PFSK-1 (cell line): ENCODE measurements around the gene OR4D2.

Experiments used
- FOXP2 ChIP-seq: optimal IDR thresholded peaks from 2 replicates; pipeline ENCODE3; 2011; ENCODE audit warnings: borderline replicate concordance, control low read depth, inconsistent platforms; ENCODE audit not compliant: insufficient read depth; ENCODE audit errors: extremely low read length, extremely low read depth
- POLR2AphosphoS5 ChIP-seq: IDR thresholded peaks from 2 replicates; pipeline ENCODE4 v1.6.1; 2012; ENCODE audit warnings: low read depth, mild to moderate bottlenecking, control low read depth, low read length, moderate library complexity
- REST ChIP-seq, 2 experiments: IDR thresholded peaks; 2 replicates each; pipeline versions ENCODE4 v1.6.1 to v1.8.0; 2011 to 2012; ENCODE audit warnings: low read depth in 2 of 2, low read length in 2 of 2, control low read depth in 1 of 2, inconsistent platforms in 1 of 2, mild to moderate bottlenecking in 1 of 2, moderate library complexity in 1 of 2; ENCODE audit not compliant: insufficient read depth in 1 of 2
- SIN3A ChIP-seq: IDR thresholded peaks from 2 replicates; pipeline ENCODE4 v1.6.1; 2012; ENCODE audit warnings: mild to moderate bottlenecking, low read length, moderate library complexity, borderline replicate concordance; ENCODE audit not compliant: insufficient read depth
- TAF1 ChIP-seq: IDR thresholded peaks from 2 replicates; pipeline ENCODE4 v1.6.1; 2012; ENCODE audit warnings: low read length, control low read depth, borderline replicate concordance; ENCODE audit not compliant: insufficient read depth

Gene OR4D2

GRCh38 chr17:58210922-58211321 is 44.1 kb downstream of the OR4D2 start:
- TF ChIP-seq SIN3A (no peak), POLR2AphosphoS5 (no peak), TAF1 (no peak), REST (IDR thresholded peaks at IDR 0.05; ENCODE audit: insufficient read depth in 1 of 2, low read depth in 2 of 2, low read length in 2 of 2) (no peak), FOXP2 (no peak)

GRCh38 chr17:58215685-58216084 is 48.9 kb downstream of the OR4D2 start:
- TF ChIP-seq SIN3A (no peak), FOXP2 (no peak), REST (IDR thresholded peaks at IDR 0.05; ENCODE audit: insufficient read depth in 1 of 2, low read depth in 2 of 2, low read length in 2 of 2) (no peak), TAF1 (no peak)

GRCh38 chr17:58217766-58218165 is 51.0 kb downstream of the OR4D2 start:
- TF ChIP-seq FOXP2 (no peak), REST (IDR thresholded peaks at IDR 0.05; ENCODE audit: insufficient read depth in 1 of 2, low read depth in 2 of 2, low read length in 2 of 2) (no peak), POLR2AphosphoS5 (no peak), TAF1 (no peak), SIN3A (no peak)

GRCh38 chr17:58219007-58219788 is 52.4 kb downstream of the OR4D2 start, which contains the start of gene MKS1:
Gene MKS1 (minus strand): TSS chr17:58219255. CDS start chr17:58219230, 25 bp downstream.
- TF ChIP-seq TAF1 (peak; percentile 81), SIN3A (0 out of 2 replicates have a peak, but pooled peaks have one; percentile 68), REST (IDR thresholded peaks at IDR 0.05; ENCODE audit: insufficient read depth in 1 of 2, low read depth in 2 of 2, low read length in 2 of 2) (0 out of 4 replicates have a peak, but pooled peaks of 1 of the 2 experiments have one; percentile 25), FOXP2 (peak; percentile 98), POLR2AphosphoS5 (peak; percentile 91)
